Neuronal stem cell (in vitro differentiated cells): ENCODE measurements around the gene NUBPL.
A peak's percentile ranks its signal among the peaks of the same experiment; 100 is the strongest.

Experiments
- DNase-seq: peaks from one replicate; pipeline ENCODE4 v3.0.0-alpha.2; 2013; ENCODE audit warnings: low spot score
- H2AFZ ChIP-seq: one replicate; pipeline ENCODE4 v1.6.1; 2013; ENCODE audit warnings: mild to moderate bottlenecking, low read length, inconsistent platforms
- H2AK5ac ChIP-seq: 2 replicates; pipeline ENCODE4 v1.6.1; 2013; ENCODE audit warnings: low read depth, mild to moderate bottlenecking, inconsistent platforms, low read length, moderate library complexity, mixed read lengths
- H2BK120ac ChIP-seq: 2 replicates; pipeline ENCODE4 v1.6.1; 2013; ENCODE audit warnings: low read depth, mild to moderate bottlenecking, inconsistent platforms, low read length, moderate library complexity, mixed read lengths
- H2BK12ac ChIP-seq: one replicate; pipeline ENCODE4 v1.6.1; 2013; ENCODE audit warnings: low read length, inconsistent platforms
- H2BK15ac ChIP-seq: 2 replicates; pipeline ENCODE4 v1.6.1; 2013; ENCODE audit warnings: mild to moderate bottlenecking, low read length, inconsistent platforms, mixed read lengths
- H2BK5ac ChIP-seq: one replicate; pipeline ENCODE4 v1.6.1; 2013; ENCODE audit warnings: inconsistent platforms, mild to moderate bottlenecking, low read length, moderate library complexity
- H3K14ac ChIP-seq: one replicate; pipeline ENCODE4 v1.6.1; 2013; ENCODE audit warnings: low read length, inconsistent platforms
- H3K18ac ChIP-seq: 2 replicates; pipeline ENCODE4 v1.6.1; 2013; ENCODE audit warnings: low read length, inconsistent platforms
- H3K23ac ChIP-seq: 2 replicates; pipeline ENCODE4 v1.6.1; 2013; ENCODE audit warnings: low read depth, mild to moderate bottlenecking, mixed read lengths, low read length, inconsistent platforms; ENCODE audit not compliant: poor library complexity
- H3K27ac ChIP-seq: replicated peaks from 3 replicates; pipeline ENCODE4 v1.5.1; 2013; ENCODE audit warnings: low read length, inconsistent platforms
- H3K27me3 ChIP-seq, 3 experiments: 2 replicates each; pipeline ENCODE4 v1.6.1; 2013; ENCODE audit warnings: low read length in 3 of 3, mild to moderate bottlenecking in 2 of 3, inconsistent platforms in 1 of 3, low read depth in 1 of 3, mixed read lengths in 1 of 3, moderate library complexity in 1 of 3; ENCODE audit not compliant: control insufficient read depth in 3 of 3, insufficient read depth in 3 of 3
- H3K36me3 ChIP-seq, 2 donors: replicated peaks in 1 of 2; 2 replicates each; pipeline ENCODE4 v1.6.1; 2013; ENCODE audit warnings: low read length in 2 of 2; ENCODE audit not compliant: control insufficient read depth in 2 of 2, insufficient read depth in 2 of 2
- H3K4ac ChIP-seq: 2 replicates; pipeline ENCODE4 v1.6.1; 2013; ENCODE audit warnings: inconsistent platforms, mild to moderate bottlenecking, low read length, moderate library complexity
- H3K4me1 ChIP-seq, 2 donors: 1 replicate in 1 of 2; 2 replicates in 1 of 2; pipeline ENCODE4 v1.6.1; 2013; ENCODE audit warnings: low read length in 2 of 2, low read depth in 1 of 2; ENCODE audit not compliant: control insufficient read depth in 2 of 2, insufficient read depth in 1 of 2
- H3K4me2 ChIP-seq: one replicate; pipeline ENCODE4 v1.6.1; 2013; ENCODE audit warnings: mild to moderate bottlenecking, low read length, inconsistent platforms; ENCODE audit not compliant: insufficient read depth, poor library complexity, severe bottlenecking
- H3K4me3 ChIP-seq, 2 donors: 2 replicates each; pipeline ENCODE4 v1.5.1; 2013; ENCODE audit warnings: low read length in 2 of 2, mild to moderate bottlenecking in 2 of 2, inconsistent platforms in 1 of 2, moderate library complexity in 1 of 2
- H3K79me1 ChIP-seq: one replicate; pipeline ENCODE4 v1.6.1; 2013; ENCODE audit warnings: low read depth, mild to moderate bottlenecking, inconsistent platforms, low read length, moderate library complexity
- H3K9ac ChIP-seq: one replicate; pipeline ENCODE4 v1.6.1; 2013; ENCODE audit warnings: mild to moderate bottlenecking, low read depth, low read length, inconsistent platforms; ENCODE audit not compliant: poor library complexity
- H3K9me3 ChIP-seq, 2 donors: replicated peaks in 1 of 2; 2 replicates each; pipeline versions ENCODE3 to v1.6.1; 2013; ENCODE audit warnings: low read length in 2 of 2, mild to moderate bottlenecking in 2 of 2, inconsistent platforms in 1 of 2, low read depth in 1 of 2, mixed read lengths in 1 of 2, moderate library complexity in 1 of 2; ENCODE audit not compliant: control insufficient read depth in 2 of 2, insufficient read depth in 1 of 2
- H4K8ac ChIP-seq: one replicate; pipeline ENCODE4 v1.6.1; 2013; ENCODE audit warnings: low read depth, mild to moderate bottlenecking, inconsistent platforms, low read length, moderate library complexity
- H4K91ac ChIP-seq: one replicate; pipeline ENCODE4 v1.6.1; 2013; ENCODE audit warnings: low read length, low read depth, mild to moderate bottlenecking, inconsistent platforms; ENCODE audit not compliant: poor library complexity
- WGBS, 2 donors: extraction: QIAGEN DNeasy Blood & Tissue Kit; methylation state at CpG; one replicate each; pipeline ENCODE4 v1.1.7; 2013; ENCODE audit warnings: missing lambda C conversion rate in 2 of 2, mixed read lengths in 1 of 2; ENCODE audit not compliant: insufficient read length in 2 of 2, insufficient replicate concordance in 1 of 2; ENCODE audit errors: extremely low coverage in 2 of 2; 5-methylcytosine and 5-hydroxymethylcytosine counted together

The NUBPL gene

DNA sequence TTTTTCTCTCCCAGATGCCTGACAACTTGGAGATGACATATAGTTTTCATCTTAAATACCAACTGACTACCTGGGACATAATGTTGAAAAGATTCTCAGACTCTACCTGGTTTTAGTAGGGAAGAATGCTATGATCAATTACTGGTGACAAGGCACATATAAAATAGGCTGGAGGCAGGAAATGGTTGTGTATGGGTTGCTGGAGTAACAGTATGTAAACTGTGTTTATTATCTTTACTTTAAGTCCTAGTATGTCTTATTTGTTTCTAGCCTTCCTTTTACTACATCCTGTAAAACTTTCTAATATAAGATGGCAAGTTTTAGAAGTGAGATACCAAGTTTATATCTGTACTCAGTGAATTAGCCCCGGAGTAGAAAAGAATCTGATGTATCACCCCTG, 98.1 kb downstream of the NUBPL start:
- Histone ChIP-seq H3K4ac (no peak overlapping the region), H3K9ac (no peak overlapping the region), H3K14ac (no peak overlapping the region), H3K4me3 (no peak overlapping the region), H2BK5ac (no peak overlapping the region), H4K91ac (no peak overlapping the region), H2AFZ (no peak overlapping the region), H3K79me1 (no peaks in the 10 kb centered on the region), H3K36me3 (no peaks in the 10 kb centered on the region), H2BK120ac (no peak overlapping the region), H2BK12ac (no peak overlapping the region), H3K18ac (no peak overlapping the region), H3K4me2 (no peak overlapping the region), H3K23ac (no peak overlapping the region), H2AK5ac (no peak overlapping the region), H4K8ac (no peak overlapping the region), H3K27ac (no peak overlapping the region), H3K27me3 (no peaks in the 10 kb centered on the region), H3K4me1 (no peaks in the 10 kb centered on the region), H3K9me3 (no peaks in the 10 kb centered on the region), H2BK15ac (no peak overlapping the region)
- no peak for DNase-seq
- no CpG with 5 or more reads among the region's 1 CpG for WGBS, 2 donors

DNA sequence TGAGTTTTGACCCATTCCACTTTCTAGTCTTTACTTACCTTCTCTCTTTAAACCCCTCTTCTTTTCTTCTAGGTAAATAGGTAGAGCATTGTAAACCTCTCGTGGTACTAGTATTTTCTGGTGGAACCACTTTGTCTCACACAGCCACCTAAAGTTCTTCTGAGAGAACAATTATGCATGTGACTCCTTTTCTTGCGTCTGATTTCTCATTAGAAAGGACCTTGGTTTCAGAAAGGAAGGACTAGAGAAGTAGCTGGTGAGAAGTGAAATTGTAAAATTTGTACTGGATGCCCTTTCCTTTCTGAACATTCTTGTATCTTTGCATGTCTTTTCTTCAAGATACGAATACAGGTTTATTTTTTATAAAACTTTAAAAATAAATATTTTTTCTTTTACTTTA, 99.0 kb downstream of the NUBPL start:
- no CpG with 5 or more reads among the region's 3 CpGs for WGBS, 2 donors
- Histone ChIP-seq H3K14ac (no peak overlapping the region), H3K4me3 (no peak overlapping the region), H3K4me2 (no peak overlapping the region), H3K4ac (no peak overlapping the region), H3K4me1 (no peaks in the 10 kb centered on the region), H4K8ac (no peak overlapping the region), H2BK120ac (no peak overlapping the region), H3K9me3 (no peaks in the 10 kb centered on the region), H2BK12ac (no peak overlapping the region), H3K23ac (no peak overlapping the region), H3K27ac (no peak overlapping the region), H3K18ac (no peak overlapping the region), H4K91ac (no peak overlapping the region), H3K9ac (no peak overlapping the region), H3K36me3 (no peaks in the 10 kb centered on the region), H2BK5ac (no peak overlapping the region), H3K79me1 (no peaks in the 10 kb centered on the region), H2AFZ (no peak overlapping the region), H2BK15ac (no peak overlapping the region), H3K27me3 (no peaks in the 10 kb centered on the region), H2AK5ac (no peak overlapping the region)
- DNase-seq: no peak

DNA sequence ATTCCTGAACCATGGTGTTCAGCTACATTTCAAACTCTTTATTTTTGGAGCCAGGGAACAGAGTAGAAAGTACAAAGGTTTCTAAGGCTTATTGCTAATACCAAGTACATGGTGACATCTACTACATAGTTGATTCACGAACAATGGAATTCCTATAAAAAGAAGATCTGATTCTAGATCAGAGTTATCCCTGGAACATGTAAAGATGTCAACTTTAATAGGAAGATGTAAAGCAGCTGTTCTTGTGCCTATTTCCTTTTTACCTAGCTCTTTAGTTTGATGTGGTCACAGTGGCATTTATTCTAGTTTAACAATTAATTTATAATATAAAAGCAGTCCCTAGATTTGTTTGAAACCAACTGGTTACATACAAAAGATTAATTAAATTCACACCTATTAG, 99.5 kb downstream of the NUBPL start:
- no peaks in the 10 kb centered on the region for H3K27me3 ChIP-seq
- H2BK12ac ChIP-seq: no peak overlapping the region
- no peak overlapping the region for H3K4me3 ChIP-seq
- H2AK5ac ChIP-seq: no peak overlapping the region
- no peaks in the 10 kb centered on the region for H3K79me1 ChIP-seq
- no peak overlapping the region for H2BK5ac ChIP-seq
- H3K23ac ChIP-seq: no peak overlapping the region
- H3K36me3 ChIP-seq: no peaks in the 10 kb centered on the region
- no peak overlapping the region for H3K4me2 ChIP-seq
- DNase-seq: no peak
- H3K14ac ChIP-seq: no peak overlapping the region
- no peaks in the 10 kb centered on the region for H3K4me1 ChIP-seq
- H3K9me3 ChIP-seq: no peaks in the 10 kb centered on the region
- no peak overlapping the region for H2BK120ac ChIP-seq
- H3K18ac ChIP-seq: no peak overlapping the region
- H2BK15ac ChIP-seq: no peak overlapping the region
- no peak overlapping the region for H2AFZ ChIP-seq
- no peak overlapping the region for H3K27ac ChIP-seq
- no peak overlapping the region for H3K4ac ChIP-seq
- no CpG with 5 or more reads among the region's 1 CpG for WGBS, 2 donors
- H4K91ac ChIP-seq: no peak overlapping the region
- H4K8ac ChIP-seq: no peak overlapping the region
- no peak overlapping the region for H3K9ac ChIP-seq

DNA sequence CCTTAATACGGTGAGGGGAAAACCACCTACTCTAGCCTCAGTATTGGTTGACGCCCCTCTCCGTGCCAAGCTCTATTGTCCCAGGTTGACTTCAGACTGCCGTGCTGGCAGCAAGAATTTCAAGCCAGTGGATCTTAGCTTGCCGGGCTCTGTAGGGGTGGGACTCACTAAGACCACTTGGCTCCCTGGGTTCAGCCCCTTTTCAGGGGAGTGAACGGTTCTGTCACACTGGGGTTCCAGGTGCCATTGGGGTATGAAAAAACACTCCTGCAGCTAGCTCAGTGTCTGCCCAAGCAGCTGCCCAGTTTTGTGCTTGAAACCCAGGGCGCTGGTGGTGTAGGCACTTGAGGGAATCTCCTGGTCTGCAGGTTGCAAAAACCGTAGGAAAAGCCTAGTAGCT, 107.1 kb downstream of the NUBPL start:
- Histone ChIP-seq H3K14ac (peak overlapping the region; percentile 3), H3K4me2 (no peak overlapping the region), H2AFZ (no peak overlapping the region), H3K27ac (no peak overlapping the region), H3K23ac (no peak overlapping the region), H3K9me3 (peaks cover 1 to 4% of the 10 kb centered on the region in 2 donors), H2BK120ac (no peak overlapping the region), H3K4me3 (no peak overlapping the region), H3K9ac (no peak overlapping the region), H4K91ac (no peak overlapping the region), H3K18ac (no peak overlapping the region), H4K8ac (no peak overlapping the region), H2AK5ac (no peak overlapping the region), H3K36me3 (no peaks in the 10 kb centered on the region), H2BK12ac (no peak overlapping the region), H3K79me1 (no peaks in the 10 kb centered on the region), H3K4ac (no peak overlapping the region), H2BK15ac (no peak overlapping the region), H3K4me1 (no peaks in the 10 kb centered on the region), H3K27me3 (no peaks in the 10 kb centered on the region), H2BK5ac (no peak overlapping the region)
- no CpG with 5 or more reads among the region's 8 CpGs for WGBS, 2 donors
- DNase-seq: no peak
